K562 (cell line): ENCODE results near the gene MLX. TPM values are rescaled to one million over a fixed set of nuclear protein-coding genes. Genes with fewer than 3 reads are reported as not detected.

Experiments used
- ARID1B ChIP-seq: fragments of 450-650 bp; IDR thresholded peaks from 2 replicates; pipeline ENCODE4 v1.6.1; 2016; ENCODE audit warnings: antibody characterized with exemption, mild to moderate bottlenecking, inconsistent platforms
- ATF7 ChIP-seq: fragments of 450-650 bp; IDR thresholded peaks from 2 replicates; pipeline ENCODE4 v1.7.1; 2014; ENCODE audit warnings: mild to moderate bottlenecking, moderate library complexity
- BRF1 ChIP-seq: IDR thresholded peaks from 3 replicates; pipeline ENCODE4 v1.6.1; 2011; ENCODE audit warnings: borderline replicate concordance, mild to moderate bottlenecking; ENCODE audit not compliant: insufficient read length; ENCODE audit errors: extremely low read depth
- CBX2 ChIP-seq: fragments of 200-600 bp; sonication (generic); IDR thresholded peaks from one replicate; pipeline ENCODE4 v1.6.1; 2012; ENCODE audit warnings: mild to moderate bottlenecking, low read length, inconsistent platforms; ENCODE audit not compliant: insufficient read depth, poor library complexity, severe bottlenecking
- CHCHD3 ChIP-seq: fragments of 250-450 bp; sonication (Bioruptor Pico); IDR thresholded peaks from 2 replicates; pipeline ENCODE4 v2.1.2; 2022; ENCODE audit warnings: mild to moderate bottlenecking
- ELK3 ChIP-seq: fragments of 450-650 bp; formaldehyde crosslinking; IDR thresholded peaks from 2 replicates; pipeline ENCODE4 v1.4.0; 2020; ENCODE audit warnings: mild to moderate bottlenecking
- ESRRA ChIP-seq: fragments of 450-650 bp; IDR thresholded peaks from 2 replicates; pipeline ENCODE4 v1.6.1; 2014; ENCODE audit warnings: low read depth, mild to moderate bottlenecking, moderate library complexity, borderline replicate concordance
- GTF2E2 ChIP-seq: fragments of 200-800 bp; sonication (Bioruptor generic); IDR thresholded peaks from 2 replicates; pipeline ENCODE4 v1.6.1; 2016; ENCODE audit warnings: missing genetic modification characterization, missing compliant biosample characterization
- HDGF ChIP-seq: fragments of 450-650 bp; IDR thresholded peaks from 2 replicates; pipeline ENCODE4 v1.6.1; 2016
- LARP7 ChIP-seq: fragments of 450-650 bp; IDR thresholded peaks from 2 replicates; pipeline ENCODE4 v1.6.1; 2016
- MTF1 ChIP-seq: fragments of 250-450 bp; sonication (Bioruptor Pico); IDR thresholded peaks from 2 replicates; pipeline ENCODE4 v1.9.0; 2021; ENCODE audit warnings: moderate library complexity, mild to moderate bottlenecking, inconsistent platforms, borderline replicate concordance
- MXD1 ChIP-seq: fragments of 250-450 bp; sonication (Bioruptor Pico); IDR thresholded peaks from 2 replicates; pipeline ENCODE4 v1.8.0; 2021; ENCODE audit warnings: borderline replicate concordance, mild to moderate bottlenecking, moderate library complexity; ENCODE audit not compliant: poor library complexity, severe bottlenecking
- NFIX ChIP-seq: fragments of 250-450 bp; sonication (Bioruptor Pico); IDR thresholded peaks from 2 replicates; pipeline ENCODE4 v1.4.0; 2020; ENCODE audit warnings: low read depth, mild to moderate bottlenecking, moderate library complexity
- NFXL1 ChIP-seq: fragments of 450-650 bp; formaldehyde crosslinking; IDR thresholded peaks from 2 replicates; pipeline ENCODE4 v1.4.0; 2021; ENCODE audit warnings: mild to moderate bottlenecking
- POLR2H ChIP-seq: IDR thresholded peaks from 2 replicates; pipeline ENCODE4 v1.6.1; 2016; ENCODE audit warnings: missing genetic modification characterization, low read depth, mild to moderate bottlenecking, control low read depth, missing compliant biosample characterization, moderate library complexity
- RB1 ChIP-seq: fragments of 450-650 bp; IDR thresholded peaks from 2 replicates; pipeline ENCODE4 v1.6.1; 2017; ENCODE audit warnings: low read depth, mild to moderate bottlenecking
- SAFB ChIP-seq: fragments of 200-400 bp; formaldehyde crosslinking; IDR thresholded peaks from 2 replicates; pipeline ENCODE4 v1.6.1; 2017; ENCODE audit warnings: low read depth, low read length, borderline replicate concordance
- SRSF9 ChIP-seq: fragments of 200-400 bp; formaldehyde crosslinking; IDR thresholded peaks from 2 replicates; pipeline ENCODE4 v1.6.1; 2017; ENCODE audit warnings: low read depth, low read length, borderline replicate concordance
- STAG1 ChIP-seq: sonication (generic); formaldehyde crosslinking; IDR thresholded peaks from 2 replicates; pipeline ENCODE4 v1.5.0; 2020; ENCODE audit warnings: missing genetic modification reagents, borderline replicate concordance
- TFAM ChIP-seq: fragments of 250-450 bp; sonication (Bioruptor Pico); conservative IDR thresholded peaks from 2 replicates; pipeline ENCODE4 v1.5.0; 2021; ENCODE audit warnings: mild to moderate bottlenecking, moderate library complexity
- ZKSCAN8 ChIP-seq: fragments of 200-800 bp; sonication (Bioruptor generic); IDR thresholded peaks from 2 replicates; pipeline ENCODE4 v1.6.1; 2016; ENCODE audit warnings: missing genetic modification characterization, missing compliant biosample characterization
- ZNF282 ChIP-seq: sonication (generic); formaldehyde crosslinking; IDR thresholded peaks from 2 replicates; pipeline ENCODE4 v1.8.1; 2023; ENCODE audit warnings: missing genetic modification reagents
- ZNF695 ChIP-seq: fragments of 450-650 bp; formaldehyde crosslinking; IDR thresholded peaks from 2 replicates; pipeline ENCODE4 v1.4.0; 2020; ENCODE audit warnings: mild to moderate bottlenecking, moderate library complexity
- polyA plus RNA-seq, 8 experiments: library from polyadenylated mRNA; depleted of rRNA in 4 of 8; stranded (reverse) in 5 of 8; unstranded in 3 of 8; fragments of >200 nt; fragmentation: Nextera tagmentation in 2 of 8; fragmentation: Illumina TruSeq in 1 of 8; extraction: Ambion mirVana in 2 of 8; extraction: Trizol in 1 of 8; gene quantifications; 2 replicates each; pipeline versions ENCODE4 v1.2.1 to v1.2.3, GENCODE V29; 2011 to 2014; ENCODE audit warnings: inconsistent platforms in 1 of 8, missing spikeins in 1 of 8
- total RNA-seq, 7 experiments: library from RNA; depleted of rRNA in 6 of 7; stranded (reverse); fragments of >200 nt in 6 of 7; fragmentation: Illumina TruSeq in 2 of 7; extraction: Trizol in 2 of 7; gene quantifications; 2 replicates each; pipeline versions ENCODE4 v1.2.1 to v1.2.3, GENCODE V29; 2011 to 2021; ENCODE audit warnings: low replicate concordance in 1 of 7

Gene MLX
- total and polyA plus RNA-seq, 9 of the 15 experiments (the other 6 are each of a cell fraction or from before 2014, with no cell fraction given), result 42.9 to 100 (median 58.9) TPM

DNA sequence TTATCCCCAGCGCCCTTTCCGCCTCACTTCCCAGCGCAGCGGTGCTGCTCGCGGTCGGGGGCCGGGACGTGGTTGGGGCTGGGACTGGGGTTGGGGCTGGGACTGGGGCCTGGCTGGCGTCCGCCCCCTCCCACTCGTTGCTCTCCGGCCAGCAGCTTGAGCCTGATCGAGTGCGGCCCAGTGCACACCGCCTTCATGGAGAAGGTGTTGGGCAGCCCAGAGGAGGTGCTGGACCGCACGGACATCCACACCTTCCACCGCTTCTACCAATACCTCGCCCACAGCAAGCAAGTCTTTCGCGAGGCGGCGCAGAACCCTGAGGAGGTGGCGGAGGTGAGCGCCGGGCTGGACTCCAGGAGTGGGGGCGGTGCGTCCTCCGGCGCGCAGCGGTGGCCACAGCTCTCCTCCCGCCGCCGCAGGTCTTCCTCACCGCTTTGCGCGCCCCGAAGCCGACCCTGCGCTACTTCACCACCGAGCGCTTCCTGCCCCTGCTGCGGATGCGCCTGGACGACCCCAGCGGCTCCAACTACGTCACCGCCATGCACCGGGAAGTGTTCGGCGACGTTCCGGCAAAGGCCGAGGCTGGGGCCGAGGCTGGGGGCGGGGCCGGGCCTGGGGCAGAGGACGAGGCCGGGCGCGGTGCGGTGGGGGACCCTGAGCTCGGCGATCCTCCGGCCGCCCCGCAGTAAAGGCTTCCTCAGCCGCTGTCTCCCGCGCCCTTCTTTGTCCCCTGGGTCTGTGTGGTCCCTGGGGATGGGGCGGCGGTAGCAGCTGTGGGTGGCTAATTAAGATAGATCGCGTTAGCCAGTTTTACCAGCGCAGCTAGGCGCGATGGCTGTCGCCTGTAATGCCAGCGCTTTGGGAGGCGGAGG is 12.4 kb upstream of the MLX start (continued):
- TF ChIP-seq ELK3, result no peak
- TF ChIP-seq POLR2H (tag), result peak; percentile 38; the same call in 1 of the 2 replicates
- no peak for TF ChIP-seq SRSF9
- TF ChIP-seq RB1, result 0 out of 2 replicates have a peak, but pooled peaks have one; percentile 34
- TF ChIP-seq MTF1 (CRISPR knock-in tag), result no peak
- no peak for TF ChIP-seq CBX2
- TF ChIP-seq ESRRA, result peak; percentile 44
- no peak for TF ChIP-seq CHCHD3 (CRISPR knock-in tag)
- no peak for TF ChIP-seq NFIX (CRISPR knock-in tag)
- peak; percentile 90 for TF ChIP-seq ATF7
- no peak for TF ChIP-seq STAG1 (CRISPR knock-in tag)
- no peak for TF ChIP-seq NFXL1 (CRISPR knock-in tag)
- TF ChIP-seq ZNF282 (CRISPR knock-in tag), result no peak
- TF ChIP-seq BRF1, result no peak
- TF ChIP-seq HDGF, result no peak
- no peak for TF ChIP-seq ZNF695 (CRISPR knock-in tag)
- TF ChIP-seq ZKSCAN8, result no peak
- no peak for TF ChIP-seq ARID1B
- no peak for TF ChIP-seq SAFB
- no peak for TF ChIP-seq MXD1 (CRISPR knock-in tag)
- TF ChIP-seq LARP7, result no peak
- TF ChIP-seq GTF2E2, result no peak
- TF ChIP-seq TFAM (CRISPR knock-in tag), result no peak
